Effector CD8-positive, alpha-beta T cell (primary cell): ENCODE data around the gene MYOD1.

ENCODE experiments used
- DNase-seq: peaks from one replicate; lab custom pipeline; 2025; lab: John Stamatoyannopoulos, UW
- total RNA-seq, 4 experiments: gene quantifications; one replicate each; lab custom pipeline; 2026; lab: John Stamatoyannopoulos, UW

MYOD1 gene
- 0 to 0.18 (median 0) reads per million in 4 experiments for total RNA-seq

DNA sequence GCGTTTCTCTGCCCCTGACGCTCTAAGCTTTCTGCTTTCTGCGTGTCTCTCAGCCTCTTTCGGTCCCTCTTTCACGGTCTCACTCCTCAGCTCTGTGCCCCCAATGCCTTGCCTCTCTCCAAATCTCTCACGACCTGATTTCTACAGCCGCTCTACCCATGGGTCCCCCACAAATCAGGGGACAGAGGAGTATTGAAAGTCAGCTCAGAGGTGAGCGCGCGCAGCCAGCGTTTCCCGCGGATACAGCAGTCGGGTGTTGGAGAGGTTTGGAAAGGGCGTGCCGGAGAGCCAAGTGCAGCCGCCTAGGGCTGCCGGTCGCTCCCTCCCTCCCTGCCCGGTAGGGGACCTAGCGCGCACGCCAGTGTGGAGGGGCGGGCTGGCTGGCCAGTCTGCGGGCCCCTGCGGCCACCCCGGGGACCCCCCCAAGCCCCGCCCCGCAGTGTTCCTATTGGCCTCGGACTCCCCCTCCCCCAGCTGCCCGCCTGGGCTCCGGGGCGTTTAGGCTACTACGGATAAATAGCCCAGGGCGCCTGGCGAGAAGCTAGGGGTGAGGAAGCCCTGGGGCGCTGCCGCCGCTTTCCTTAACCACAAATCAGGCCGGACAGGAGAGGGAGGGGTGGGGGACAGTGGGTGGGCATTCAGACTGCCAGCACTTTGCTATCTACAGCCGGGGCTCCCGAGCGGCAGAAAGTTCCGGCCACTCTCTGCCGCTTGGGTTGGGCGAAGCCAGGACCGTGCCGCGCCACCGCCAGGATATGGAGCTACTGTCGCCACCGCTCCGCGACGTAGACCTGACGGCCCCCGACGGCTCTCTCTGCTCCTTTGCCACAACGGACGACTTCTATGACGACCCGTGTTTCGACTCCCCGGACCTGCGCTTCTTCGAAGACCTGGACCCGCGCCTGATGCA lies at the start of gene MYOD1:
Gene MYOD1 (plus strand): TSS at position 544 of the 910 bp plus-strand sequence. CDS start 212 bp downstream, at position 756.
- DNase-seq: no peak

DNA sequence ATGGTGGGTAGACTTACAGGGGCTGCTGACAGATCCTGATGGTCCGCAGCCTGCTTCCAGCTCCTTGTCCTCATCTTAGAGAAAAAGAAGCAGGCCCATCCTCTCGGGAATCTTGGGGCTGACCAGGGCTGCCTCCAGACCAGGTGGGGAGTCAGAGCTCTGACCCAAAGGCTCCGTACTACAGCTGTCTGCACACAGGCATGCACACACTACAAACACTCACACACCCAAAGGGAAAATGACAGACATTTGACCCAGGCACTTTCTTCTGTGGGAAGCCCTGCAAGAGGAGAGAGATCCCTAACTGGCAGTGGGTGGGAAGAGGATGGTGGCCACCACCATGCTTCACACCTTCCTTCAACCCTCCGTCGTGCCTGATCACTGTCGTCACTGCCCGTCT lies 46.9 kb upstream of the MYOD1 start:
- DNase-seq: no peak

DNA sequence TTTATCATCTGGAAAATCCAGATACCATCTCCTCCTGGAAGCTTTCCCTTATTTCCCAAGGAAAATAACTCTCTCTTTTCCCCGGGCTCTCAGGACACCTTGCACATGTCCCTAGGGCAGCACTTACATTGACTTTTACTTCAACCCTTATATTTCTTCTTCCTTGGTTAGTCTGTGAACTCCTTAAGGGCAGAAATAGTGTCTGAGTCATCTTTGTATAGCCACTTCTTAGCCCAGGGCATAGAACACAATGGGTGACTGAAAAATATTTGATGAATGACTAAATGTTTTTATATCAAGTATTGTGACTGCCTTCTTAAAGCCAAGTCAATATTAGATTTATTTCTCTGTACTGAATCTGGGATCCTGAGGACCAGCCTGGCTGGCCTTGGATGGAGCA lies 45.4 kb upstream of the MYOD1 start:
- no peak for DNase-seq

DNA sequence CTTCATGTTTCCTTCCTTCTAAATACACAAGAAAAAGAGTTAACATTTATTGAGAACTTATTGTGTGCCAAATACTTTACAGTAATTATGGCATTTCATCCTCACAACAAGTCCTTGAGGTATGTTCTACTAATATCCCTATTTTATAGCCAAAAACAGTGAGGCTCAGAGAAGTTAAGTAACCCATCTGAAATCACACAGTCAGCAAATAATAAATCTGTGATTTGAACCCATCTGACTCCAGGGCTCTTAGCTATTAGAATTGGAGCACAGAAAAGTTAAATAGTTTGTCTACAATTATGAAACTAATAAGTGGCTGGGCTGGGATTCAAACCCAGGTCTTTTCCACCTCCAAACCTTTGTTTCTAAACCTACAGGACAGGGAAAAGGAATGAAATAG lies 36.5 kb upstream of the MYOD1 start:
- no peak for DNase-seq

DNA sequence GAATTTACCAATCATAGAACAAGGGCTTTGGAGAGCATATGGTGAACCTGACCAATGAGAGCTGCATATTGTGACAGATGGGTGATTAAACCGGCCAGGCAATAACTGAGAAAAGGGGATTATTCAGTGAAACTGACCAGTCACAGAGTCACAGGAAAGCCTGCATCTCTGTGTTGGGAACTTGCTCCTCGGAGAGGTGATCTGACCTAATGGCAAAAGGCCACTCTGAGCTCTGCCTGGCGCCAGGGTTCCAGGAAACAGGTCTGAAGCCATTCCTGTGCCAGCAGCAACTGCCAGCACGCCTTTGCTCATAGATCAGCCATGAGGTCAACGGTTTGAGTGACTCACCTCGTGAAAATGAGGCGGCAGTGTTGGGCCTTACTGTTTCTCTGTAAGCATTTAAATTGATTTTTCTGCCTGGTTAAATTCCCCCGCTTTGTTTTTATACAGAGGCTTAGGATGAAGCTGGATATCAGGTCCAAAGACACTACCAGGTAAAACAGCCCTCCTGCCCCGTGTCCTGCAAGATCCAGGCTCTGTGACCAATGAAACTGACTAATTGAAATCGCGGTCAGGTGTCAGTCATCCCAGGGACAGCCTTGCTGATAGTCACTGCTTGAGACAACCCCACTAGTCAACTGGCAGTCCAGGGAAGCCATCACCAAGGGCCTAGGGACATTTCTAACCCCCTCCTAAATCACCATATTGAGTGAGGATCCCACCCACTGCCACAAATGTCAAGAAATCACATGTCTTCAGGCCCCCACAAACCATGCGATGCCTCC lies 35.8 kb upstream of the MYOD1 start:
- DNase-seq: no peak

DNA sequence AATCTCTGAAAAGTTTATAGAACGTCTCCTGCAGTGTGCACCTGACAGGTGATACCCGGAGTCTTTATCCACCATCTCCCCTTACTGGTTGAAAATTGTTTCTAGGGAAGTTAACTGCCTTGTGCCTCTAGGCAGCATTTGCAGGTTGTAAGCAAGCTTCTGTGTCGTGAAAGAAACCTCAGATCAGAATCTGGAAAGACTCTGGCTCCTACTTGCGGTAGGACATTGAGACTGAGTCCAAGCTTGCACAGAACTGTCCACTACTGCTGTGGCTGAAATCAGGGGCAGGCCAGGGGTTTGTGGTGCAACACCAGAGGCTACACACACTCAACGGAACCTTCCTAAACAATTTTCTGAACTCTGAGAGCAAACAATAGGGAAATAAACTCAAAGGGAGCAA lies 34.8 kb upstream of the MYOD1 start:
- no peak for DNase-seq

DNA sequence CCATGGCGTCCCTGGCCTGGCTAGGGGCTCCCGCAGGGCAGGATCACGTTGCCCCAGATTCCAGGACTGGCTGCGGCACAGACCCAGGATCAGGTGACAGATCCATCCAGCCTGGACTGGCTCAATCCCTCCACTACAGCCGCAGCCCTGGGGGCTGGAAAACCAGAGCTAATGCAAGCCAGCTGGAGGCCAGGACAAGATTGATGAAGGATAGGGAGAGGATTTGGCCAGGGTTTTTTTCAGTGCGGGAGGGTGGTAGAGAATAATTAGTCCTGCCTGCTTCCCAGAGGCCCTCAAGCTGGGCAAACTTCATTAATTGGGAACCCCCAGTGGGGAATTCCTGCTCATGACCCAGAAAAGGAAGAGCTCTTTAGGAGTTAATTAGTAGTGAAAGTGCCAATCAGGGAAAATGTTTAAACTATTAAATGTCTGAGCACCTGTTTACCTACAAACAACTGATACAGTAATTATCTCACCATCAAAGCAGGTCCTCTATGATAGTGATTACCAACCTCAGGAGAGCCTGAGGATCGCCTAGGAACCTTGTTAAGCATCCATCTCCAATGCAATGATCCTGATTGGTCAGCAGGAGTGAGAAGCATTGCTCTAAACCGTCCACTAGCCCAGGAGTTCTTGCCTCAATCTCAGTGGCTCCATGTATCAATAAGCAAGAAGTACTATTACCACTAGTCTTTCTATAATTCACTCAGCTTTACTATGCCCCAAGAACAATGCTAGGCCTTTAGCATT lies 33.0 kb upstream of the MYOD1 start:
- DNase-seq: no peak

DNA sequence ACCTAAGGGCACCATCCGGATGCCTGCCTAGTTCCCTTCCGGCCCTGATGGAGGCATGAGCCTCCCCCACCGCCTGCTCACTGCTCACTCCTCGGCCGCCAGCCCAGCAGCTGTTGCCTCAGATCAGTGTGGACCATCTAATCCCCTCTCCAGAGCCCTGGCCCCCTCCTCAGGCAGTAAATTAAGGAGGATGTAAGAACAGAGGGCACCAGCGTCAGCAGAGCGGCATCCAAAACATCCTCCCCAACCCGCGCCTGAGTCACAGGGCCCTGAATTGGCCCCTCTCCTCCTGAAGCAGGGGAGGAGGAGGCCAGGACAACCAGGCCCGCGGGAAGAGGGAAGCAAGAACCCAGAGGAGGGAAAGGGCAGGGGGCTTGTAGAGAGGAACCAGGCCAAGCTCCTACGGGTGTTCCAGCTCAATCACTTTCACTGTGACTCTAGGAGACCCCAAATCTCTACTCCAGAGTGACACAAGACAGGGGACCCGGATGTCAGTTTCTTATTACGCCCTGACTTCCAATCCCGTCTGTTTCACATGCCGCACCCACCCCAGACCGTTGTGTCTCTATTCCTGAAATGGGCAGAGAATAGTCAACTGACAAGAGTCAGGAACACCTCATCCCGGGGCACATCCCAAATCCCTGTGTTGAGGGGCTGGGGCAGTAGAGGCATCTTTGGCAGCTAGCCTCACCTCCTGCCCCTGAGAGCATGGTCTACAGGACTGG lies 31.3 kb upstream of the MYOD1 start:
- no peak for DNase-seq

DNA sequence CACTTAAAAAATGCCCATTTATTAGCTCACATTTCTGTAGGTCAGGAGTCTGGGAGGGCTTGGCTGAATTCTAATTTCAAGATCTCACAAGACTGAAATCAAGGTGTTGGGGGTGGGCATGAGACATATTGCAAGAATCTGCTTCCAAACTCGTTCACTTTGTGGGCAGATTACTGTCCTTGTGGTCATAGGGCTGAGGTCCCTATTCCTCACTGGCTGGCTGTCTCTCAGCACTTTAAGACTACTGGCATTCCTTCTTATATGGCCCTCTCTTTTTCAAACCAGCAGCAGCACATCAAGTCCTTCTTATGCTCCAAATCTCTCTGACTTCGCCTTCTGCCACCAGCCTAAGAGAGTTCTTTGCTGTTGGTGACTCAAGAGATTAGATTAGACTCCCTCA lies 27.8 kb upstream of the MYOD1 start:
- no peak for DNase-seq

DNA sequence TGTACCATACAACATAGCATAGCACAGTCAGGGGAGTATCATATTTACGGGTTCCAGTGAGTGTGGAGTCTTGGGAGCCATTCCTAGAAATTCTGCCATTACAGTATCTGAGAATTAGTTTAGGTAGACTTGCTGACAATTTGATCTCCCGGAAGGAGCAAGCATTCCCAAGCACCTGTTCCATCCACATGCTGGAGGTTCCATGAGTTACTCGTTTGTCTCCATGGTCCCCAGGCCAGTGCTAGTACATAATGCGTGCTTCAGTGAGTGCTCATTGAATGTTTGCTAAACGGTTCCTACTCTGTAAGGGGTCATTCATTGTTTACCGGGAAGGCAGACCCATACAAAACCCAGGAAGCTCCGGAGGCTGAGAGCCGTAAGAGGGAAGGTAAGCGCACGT lies 27.4 kb upstream of the MYOD1 start:
- no peak for DNase-seq

DNA sequence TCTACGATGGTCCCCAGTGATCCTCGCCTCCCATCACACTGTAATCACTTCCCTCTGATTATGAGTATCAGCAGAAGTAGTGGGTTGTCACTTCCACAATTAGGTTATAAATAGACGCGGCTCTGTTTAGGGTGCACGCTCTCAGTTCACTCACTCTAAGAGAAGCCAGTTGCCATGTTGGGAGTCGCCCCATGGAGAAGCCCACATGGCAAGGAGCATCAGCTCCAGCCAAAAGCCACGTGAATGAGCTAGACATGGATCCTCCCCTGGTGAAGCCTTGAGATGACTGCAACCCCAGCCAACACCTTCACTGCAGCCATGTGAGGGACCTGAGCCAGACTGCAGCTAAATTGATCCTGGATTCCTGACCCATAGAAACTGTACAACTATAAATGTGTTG lies 26.4 kb upstream of the MYOD1 start:
- DNase-seq: no peak

DNA sequence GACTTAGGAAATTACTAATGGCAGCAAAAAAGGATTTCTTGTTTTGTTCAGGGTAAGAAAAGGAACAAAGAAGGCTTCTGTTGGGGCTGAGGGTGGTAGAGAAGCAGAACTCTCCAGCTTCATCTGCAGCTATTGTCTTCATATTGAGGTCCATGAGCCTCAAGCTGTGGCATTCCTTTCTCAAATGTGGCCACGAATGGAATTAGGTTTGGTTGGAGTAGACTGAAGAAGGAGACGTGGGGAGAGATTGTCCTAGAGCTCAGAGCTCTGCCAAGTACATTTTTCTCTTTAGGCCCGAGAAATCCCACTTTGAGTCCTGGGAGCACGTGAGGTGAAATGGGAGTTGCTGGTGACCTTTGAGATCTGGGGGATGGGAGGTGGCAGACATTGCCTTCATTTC lies 25.8 kb upstream of the MYOD1 start:
- no peak for DNase-seq

DNA sequence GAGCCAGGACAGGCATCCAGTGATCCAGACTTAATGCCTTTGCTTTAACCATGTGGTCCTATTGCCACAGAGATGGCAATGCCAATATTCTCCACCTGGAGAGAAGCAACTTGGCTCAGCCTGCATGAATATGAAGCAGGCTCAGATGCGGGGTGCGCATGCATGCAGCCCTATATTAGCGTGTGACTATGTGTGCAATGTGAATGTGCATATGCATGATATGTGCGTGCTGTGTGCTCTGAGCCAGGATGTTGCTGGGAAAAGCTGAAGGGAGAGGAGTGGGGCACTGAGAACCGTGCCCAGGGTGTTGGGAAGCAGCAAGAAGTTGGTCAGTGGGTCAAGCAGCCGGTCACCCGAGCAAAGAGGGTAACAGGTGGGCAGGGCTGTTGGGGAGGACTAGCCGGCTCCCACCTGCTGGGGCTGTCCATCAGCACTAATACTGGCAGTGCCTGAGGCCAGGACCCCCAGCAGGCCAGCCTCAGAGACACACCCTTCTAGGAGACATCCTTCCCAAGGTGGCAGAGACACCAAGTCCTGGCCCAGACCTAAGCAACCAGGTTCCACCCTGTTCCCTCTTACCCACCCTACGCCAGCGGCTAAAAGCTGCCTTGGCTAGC lies 24.8 kb upstream of the MYOD1 start:
- DNase-seq: no peak

DNA sequence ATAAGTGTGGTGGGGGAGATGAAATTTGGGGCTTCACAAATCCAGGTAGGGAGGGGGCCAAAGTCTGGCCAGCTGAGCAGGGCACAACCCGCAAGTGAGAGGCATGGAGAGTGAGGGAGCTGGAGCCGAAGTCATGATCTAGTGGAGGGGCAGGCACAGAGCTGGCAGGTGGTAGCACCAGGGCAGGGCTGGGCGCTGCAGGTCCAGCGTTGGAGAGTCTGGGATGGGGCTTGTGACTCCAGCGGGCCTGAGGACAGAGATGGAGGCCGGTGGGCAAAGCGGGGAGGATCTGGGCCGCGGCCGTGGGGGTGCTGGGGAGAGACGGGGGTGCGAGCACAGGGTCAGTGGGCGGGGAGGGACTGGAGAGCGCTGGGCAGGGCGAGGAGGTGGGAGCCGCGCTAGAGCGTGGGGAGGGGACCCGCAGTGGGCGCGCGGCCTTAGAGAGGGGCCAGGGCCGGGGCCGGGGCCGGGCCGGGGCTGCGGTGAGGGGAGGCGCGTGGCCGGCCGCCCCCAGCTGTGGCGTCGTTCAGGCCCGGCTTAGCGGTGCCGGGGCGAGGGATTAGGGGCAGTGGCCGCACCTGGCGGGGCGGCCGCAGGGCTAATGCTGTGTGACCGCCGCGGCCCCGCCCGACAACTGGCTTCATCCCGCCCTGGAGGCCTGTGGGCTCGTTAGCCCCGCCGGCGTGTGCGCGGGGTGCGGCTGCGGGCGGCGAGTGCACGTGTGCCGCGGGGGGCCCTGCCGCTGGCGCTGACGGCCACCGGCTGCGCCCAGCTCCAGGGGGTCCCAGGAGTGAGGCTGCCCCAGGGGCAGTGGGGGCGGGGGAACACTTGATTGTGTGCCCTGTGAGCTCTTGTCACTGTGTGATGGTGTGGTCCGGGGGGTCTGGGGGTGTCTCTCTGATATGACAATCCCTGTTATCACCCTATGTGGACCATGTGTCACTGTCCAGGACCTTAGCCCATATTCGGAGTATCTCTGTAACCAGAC lies 23.6 kb upstream of the MYOD1 start:
- no peak for DNase-seq

DNA sequence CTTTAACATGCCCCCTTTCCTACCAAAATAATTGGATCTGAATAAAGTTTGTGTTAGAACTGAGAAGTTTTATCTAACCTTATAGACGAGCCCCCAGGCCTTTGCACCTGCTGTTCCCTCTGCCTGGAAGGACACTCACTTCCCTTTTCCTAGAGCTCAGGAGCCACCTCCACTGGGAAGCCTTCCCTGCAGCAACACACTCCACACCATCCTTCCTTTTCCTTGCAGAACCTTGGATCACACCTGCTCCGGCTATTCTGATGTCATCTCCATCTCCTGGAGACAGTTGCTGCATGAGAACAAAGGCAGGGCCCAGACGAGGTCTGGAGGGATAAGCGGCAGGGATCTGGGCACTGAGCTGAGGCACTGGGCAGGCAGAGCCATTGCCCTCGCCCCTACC lies 22.6 kb upstream of the MYOD1 start:
- no peak for DNase-seq

DNA sequence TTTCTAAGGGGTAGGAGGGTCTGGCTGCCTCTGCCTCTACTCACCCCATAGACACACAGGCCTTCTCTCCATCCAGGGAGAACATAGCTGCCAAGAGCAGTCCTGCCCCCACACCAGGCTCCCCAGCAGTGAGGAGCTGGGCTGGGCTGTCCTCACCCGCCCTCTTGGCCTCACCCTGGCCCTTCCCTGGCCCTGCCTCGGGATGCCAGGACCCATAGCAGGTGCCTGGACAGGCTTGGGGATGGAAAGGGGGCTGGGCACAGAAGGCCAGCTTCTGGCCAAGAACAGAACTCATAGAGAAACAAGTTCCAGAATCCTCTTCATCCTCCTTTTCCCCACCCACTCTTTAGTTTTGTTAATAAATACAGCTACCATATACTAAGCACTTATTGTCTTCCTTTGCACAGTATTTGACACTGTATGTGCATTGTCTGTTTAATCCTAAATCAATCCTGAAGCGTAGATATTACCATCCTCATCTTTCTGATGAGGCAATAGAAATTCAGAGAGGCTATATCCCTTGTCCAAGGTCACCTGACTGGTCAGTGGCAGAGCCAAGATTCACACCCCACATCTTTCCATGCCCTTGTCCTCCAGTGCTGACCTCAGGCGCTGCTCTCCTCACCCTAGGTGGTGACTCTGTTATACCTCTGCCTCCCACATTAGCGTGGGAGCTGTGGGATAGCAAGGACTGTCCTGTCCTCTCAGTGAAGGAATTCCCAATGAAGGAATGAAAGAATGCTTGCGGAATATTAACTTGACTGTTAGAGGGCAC lies 22.0 kb upstream of the MYOD1 start:
- no peak for DNase-seq

DNA sequence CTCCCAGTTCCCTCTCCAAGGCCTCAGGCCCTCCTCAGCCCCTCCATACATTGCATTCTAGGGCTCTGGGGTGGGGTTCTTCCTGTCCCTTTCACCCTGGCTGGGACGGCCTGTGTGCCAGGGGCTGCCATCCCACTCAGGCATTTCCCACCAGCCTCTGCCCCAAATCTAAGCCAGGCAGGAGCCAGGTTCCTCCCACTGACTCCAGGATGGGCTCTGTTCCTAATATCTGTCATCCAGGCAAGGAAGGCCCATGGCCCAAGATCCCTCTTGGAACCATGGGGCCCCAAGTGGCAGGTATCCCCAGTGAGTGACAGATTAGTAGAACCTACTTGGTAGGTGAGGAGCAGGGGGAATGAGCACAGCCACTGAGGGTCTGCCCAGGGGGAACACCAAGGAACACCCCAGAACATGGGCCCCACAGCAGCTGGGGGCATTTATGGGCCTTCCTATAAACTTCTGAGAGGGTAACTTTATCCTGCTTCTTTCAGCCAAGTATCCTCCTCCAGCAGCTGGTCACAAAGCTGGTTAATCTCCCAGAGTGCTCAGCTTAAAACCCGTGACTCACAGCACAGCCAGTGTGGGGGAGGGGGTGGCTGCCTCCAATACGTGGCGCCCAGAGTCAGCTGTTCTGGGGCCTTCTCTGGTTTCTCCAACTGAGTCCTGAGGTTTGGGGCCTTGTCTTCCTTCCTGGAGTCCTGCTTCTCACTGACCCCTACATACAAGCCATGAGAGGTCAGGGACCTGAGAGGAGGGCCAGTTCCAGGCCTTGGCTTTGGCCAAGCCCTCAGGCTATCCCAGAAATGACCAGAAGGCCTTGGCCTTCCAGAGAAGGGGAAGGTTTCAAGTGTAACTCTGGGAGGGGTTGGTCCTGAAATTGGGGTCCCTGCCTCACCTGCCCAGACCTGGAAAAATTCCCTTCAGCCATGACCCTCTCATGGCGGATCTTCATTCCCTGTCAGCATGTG lies 19.9 kb upstream of the MYOD1 start:
- no peak for DNase-seq

DNA sequence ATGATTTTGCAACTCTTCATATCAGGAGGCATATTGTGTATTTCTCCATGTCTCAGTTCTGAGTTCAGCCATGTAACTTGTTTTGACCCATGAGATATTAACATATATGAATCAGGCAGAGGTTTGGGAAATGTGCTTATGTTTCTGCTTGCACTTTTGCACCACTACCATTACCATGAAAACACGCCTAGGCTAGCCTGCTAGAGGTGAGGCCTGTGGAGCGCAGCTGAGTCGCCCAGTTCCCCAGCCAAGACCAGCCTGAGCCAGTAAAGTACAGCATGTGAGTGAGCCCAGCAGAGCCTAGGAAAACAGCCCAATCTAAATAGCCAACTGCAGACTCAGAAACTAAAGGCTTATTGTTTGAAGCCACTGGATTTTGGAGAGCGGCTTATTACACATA lies 18.4 kb upstream of the MYOD1 start:
- no peak for DNase-seq
